ENCODE results near the gene LUC7L2.
"Not testable (repeated sequence)": the region's sequence is repeated elsewhere in the genome, so short reads cannot be mapped to it uniquely, and the experiment has no call there.

The LUC7L2 gene

DNA sequence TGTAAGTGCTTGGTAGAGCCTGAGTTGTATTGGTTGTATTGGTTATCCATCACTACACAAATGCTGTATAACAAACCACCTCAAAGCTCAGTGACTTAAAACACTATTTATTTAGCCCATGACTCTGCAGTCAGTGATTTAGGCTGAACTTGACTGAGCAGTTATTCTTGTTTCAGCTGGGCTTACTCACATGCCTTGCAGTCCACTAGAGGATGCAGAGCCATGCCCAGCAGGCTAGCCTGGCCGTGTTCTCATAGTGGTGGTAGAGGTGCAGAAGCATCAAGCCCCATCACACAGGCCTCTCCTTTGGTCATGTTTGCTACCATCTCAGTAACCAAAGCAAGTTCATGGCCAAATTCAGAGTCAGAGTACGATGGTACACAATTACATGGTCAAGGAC is 43.9 kb downstream of the LUC7L2 start:
- H3K4me3 Mint-ChIP-seq: no peak overlapping the region
- H3K4me1 Mint-ChIP-seq (ENCODE audit: low read depth): peaks cover 3% of the 10 kb centered on the region
- H3K36me3 Mint-ChIP-seq (ENCODE audit: low read depth): peaks cover 81% of the 10 kb centered on the region
- H3K27me3 Mint-ChIP-seq: no peaks in the 10 kb centered on the region
- no peaks in the 10 kb centered on the region for H3K9me3 Mint-ChIP-seq
- H3K27ac Mint-ChIP-seq: peak overlapping the region; percentile 62

DNA sequence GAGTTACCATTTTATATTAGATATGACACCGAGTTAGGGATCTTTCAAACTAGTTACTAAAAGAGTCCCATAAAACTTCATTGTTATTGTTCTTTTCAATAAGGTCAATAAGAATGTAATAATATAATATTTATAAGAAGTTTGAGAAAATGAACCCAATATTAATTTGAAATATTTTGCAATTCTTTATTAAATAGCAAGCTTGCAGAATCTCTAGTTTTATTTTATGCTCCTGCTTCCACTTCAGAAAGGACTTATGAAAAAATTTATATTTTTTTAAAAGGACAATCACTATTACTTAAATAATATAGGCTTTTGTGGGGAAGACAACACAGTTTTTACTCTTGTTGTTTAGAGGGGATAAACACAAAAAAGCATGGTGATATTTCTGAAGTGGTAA is 47.9 kb downstream of the LUC7L2 start:
- Mint-ChIP-seq H3K36me3 (ENCODE audit: low read depth) (peaks cover 78% of the 10 kb centered on the region), H3K27me3 (no peaks in the 10 kb centered on the region), H3K4me1 (ENCODE audit: low read depth) (peaks cover 3% of the 10 kb centered on the region), H3K9me3 (no peaks in the 10 kb centered on the region), H3K27ac (no peak overlapping the region), H3K4me3 (no peak overlapping the region)

- peaks cover 80% of the 10 kb centered on the region for H3K36me3 Mint-ChIP-seq (ENCODE audit: low read depth)
These were observed 55.2 kb downstream of the LUC7L2 start for GRCh38 chr7:139414743-139415402.

GRCh38 chr7:139416405-139416804 is 56.7 kb downstream of the LUC7L2 start:
- Mint-ChIP-seq H3K36me3 (ENCODE audit: low read depth) (peaks cover 84% of the 10 kb centered on the region), H3K4me1 (ENCODE audit: low read depth) (no peaks in the 10 kb centered on the region), H3K4me3 (no peak overlapping the region), H3K27me3 (no peaks in the 10 kb centered on the region), H3K27ac (no peak overlapping the region), H3K9me3 (no peaks in the 10 kb centered on the region)

More at GRCh38 chr7:139414743-139415402, 55.2 kb downstream of the LUC7L2 start:
- not testable (repeated sequence) for H3K9me3 Mint-ChIP-seq; H3K27me3 Mint-ChIP-seq; H3K4me1 Mint-ChIP-seq (ENCODE audit: low read depth); H3K4me3 Mint-ChIP-seq
- H3K27ac Mint-ChIP-seq: peak overlapping the region; percentile 36

DNA sequence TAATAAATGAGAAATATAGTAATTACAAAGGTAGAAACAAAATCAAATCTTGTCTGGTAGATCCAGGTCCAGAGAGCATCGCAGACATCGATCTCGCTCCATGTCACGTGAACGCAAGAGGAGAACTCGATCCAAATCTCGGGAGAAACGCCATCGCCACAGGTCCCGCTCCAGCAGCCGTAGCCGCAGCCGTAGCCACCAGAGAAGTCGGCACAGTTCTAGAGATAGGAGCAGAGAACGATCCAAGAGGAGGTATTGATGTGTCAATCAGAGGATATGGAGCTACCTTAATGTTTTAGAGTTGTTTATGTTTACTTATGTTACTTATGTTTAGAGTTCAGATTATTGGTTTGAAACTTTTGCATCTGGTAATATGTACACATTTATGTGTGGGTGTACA is 57.8 kb downstream of the LUC7L2 start:
- Mint-ChIP-seq H3K9me3 (no peaks in the 10 kb centered on the region), H3K27ac (no peak overlapping the region), H3K4me3 (no peak overlapping the region), H3K36me3 (ENCODE audit: low read depth) (peaks cover 81% of the 10 kb centered on the region), H3K4me1 (ENCODE audit: low read depth) (no peaks in the 10 kb centered on the region), H3K27me3 (no peaks in the 10 kb centered on the region)

DNA sequence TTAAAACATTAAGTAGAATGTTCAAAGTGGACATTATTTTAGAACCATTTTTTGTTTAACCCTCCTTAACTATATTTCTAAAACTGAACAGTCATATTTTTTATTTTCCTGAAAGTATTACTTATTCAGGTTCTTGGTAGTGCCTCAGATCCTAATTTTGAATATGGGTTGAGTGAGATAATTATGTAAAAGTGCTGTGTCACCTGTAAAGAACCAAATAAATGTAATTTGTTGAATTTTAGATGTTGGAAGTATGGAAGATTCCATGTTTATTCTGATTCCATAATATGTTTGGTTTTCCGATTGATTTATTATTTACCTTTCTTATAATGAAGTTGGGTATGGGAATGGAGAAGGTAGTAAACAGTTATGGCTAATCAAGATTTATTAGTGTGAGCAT is 61.4 kb downstream of the LUC7L2 start:
- Mint-ChIP-seq H3K9me3 (no peaks in the 10 kb centered on the region), H3K4me3 (no peak overlapping the region), H3K4me1 (ENCODE audit: low read depth) (no peaks in the 10 kb centered on the region), H3K27ac (peak overlapping the region; percentile 6), H3K27me3 (no peaks in the 10 kb centered on the region), H3K36me3 (ENCODE audit: low read depth) (peaks cover 66% of the 10 kb centered on the region)

DNA sequence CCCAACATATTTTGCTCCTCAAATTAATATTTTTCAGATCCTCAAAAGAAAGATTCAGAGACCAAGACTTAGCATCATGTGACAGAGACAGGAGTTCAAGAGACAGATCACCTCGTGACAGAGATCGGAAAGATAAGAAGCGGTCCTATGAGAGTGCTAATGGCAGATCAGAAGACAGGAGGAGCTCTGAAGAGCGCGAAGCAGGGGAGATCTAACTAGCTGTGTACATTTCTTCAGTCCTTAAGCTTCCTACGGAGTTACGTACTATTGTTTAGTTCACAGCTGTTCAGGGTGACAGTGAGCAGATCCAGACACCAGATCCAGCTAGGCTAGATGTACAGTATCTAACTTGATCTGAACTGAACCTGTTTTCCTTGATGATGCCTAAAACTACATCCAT is 62.4 kb downstream of the LUC7L2 start:
- no peak overlapping the region for H3K27ac Mint-ChIP-seq
- H3K36me3 Mint-ChIP-seq (ENCODE audit: low read depth): peaks cover 63% of the 10 kb centered on the region
- no peak overlapping the region for H3K4me3 Mint-ChIP-seq
- no peaks in the 10 kb centered on the region for H3K9me3 Mint-ChIP-seq
- H3K4me1 Mint-ChIP-seq (ENCODE audit: low read depth): no peaks in the 10 kb centered on the region
- no peaks in the 10 kb centered on the region for H3K27me3 Mint-ChIP-seq

- no peaks in the 10 kb centered on the region for H3K4me1 Mint-ChIP-seq (ENCODE audit: low read depth)
- H3K27me3 Mint-ChIP-seq: no peaks in the 10 kb centered on the region
- no peak overlapping the region for H3K27ac Mint-ChIP-seq
- H3K36me3 Mint-ChIP-seq (ENCODE audit: low read depth): peaks cover 63% of the 10 kb centered on the region
- no peak overlapping the region for H3K4me3 Mint-ChIP-seq
- no peaks in the 10 kb centered on the region for H3K9me3 Mint-ChIP-seq
These were observed 63.4 kb downstream of the LUC7L2 start for GRCh38 chr7:139423091-139423490.

- Mint-ChIP-seq H3K36me3 (ENCODE audit: low read depth) (peaks cover 66% of the 10 kb centered on the region), H3K27me3 (no peaks in the 10 kb centered on the region)
These were observed 64.3 kb downstream of the LUC7L2 start for GRCh38 chr7:139424004-139424403.

DNA sequence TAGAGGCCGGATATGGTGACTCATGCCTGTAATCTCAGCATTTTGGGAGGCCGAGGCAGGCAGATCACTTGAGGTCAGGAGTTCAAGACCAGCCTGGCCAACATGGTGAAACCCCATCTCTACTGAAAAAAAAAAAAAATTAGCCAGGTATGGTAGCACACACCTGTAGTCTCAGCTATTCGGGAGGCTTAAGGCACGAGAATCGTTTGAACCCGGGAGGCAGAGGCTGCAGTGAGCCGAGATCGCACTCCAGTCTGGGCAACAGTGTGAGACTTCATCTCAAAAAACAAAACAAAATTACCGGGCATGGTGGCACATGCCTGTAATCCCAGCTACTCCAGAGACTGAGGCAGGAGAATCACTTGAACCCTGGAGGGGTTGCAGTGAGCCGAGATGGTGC is 66.0 kb downstream of the LUC7L2 start:
- not testable (repeated sequence) for H3K4me1 Mint-ChIP-seq (ENCODE audit: low read depth); H3K9me3 Mint-ChIP-seq; H3K27ac Mint-ChIP-seq; H3K4me3 Mint-ChIP-seq; H3K27me3 Mint-ChIP-seq
- H3K36me3 Mint-ChIP-seq (ENCODE audit: low read depth): peaks cover 54% of the 10 kb centered on the region

More at GRCh38 chr7:139424004-139424403, 64.3 kb downstream of the LUC7L2 start:
- no peak overlapping the region for H3K27ac Mint-ChIP-seq
- H3K9me3 Mint-ChIP-seq: no peaks in the 10 kb centered on the region
- no peaks in the 10 kb centered on the region for H3K4me1 Mint-ChIP-seq (ENCODE audit: low read depth)
- H3K4me3 Mint-ChIP-seq: no peak overlapping the region

- Mint-ChIP-seq H3K4me3 (no peak overlapping the region), H3K27me3 (no peaks in the 10 kb centered on the region), H3K9me3 (no peaks in the 10 kb centered on the region), H3K4me1 (ENCODE audit: low read depth) (no peaks in the 10 kb centered on the region), H3K27ac (no peak overlapping the region), H3K36me3 (ENCODE audit: low read depth) (peaks cover 48% of the 10 kb centered on the region)
These were observed 66.7 kb downstream of the LUC7L2 start for GRCh38 chr7:139426258-139427028.

DNA sequence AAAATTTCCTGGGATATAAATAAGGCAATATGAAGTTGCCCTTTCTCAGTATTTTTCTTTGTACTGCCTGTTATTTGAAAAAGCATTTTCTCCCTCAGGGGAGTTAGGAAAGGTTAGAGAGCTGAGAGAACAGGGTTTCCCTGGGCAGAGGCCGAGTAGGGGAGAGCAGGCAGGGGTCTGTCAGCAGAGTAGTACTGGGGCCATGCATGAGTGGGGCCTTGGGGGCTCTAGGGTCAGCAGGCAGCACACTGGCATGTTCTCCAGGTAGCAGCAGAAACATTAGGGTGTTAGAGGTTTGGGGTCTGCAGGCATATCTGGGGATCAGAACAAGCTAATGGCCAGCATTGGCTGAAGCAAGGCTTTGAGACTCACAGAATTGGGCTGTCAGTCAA is 67.3 kb downstream of the LUC7L2 start:
- H3K4me3 Mint-ChIP-seq: no peak overlapping the region
- H3K36me3 Mint-ChIP-seq (ENCODE audit: low read depth): peaks cover 45% of the 10 kb centered on the region
- no peaks in the 10 kb centered on the region for H3K4me1 Mint-ChIP-seq (ENCODE audit: low read depth)
- no peaks in the 10 kb centered on the region for H3K9me3 Mint-ChIP-seq
- no peak overlapping the region for H3K27ac Mint-ChIP-seq
- no peaks in the 10 kb centered on the region for H3K27me3 Mint-ChIP-seq

GRCh38 chr7:139427788-139428187 is 68.1 kb downstream of the LUC7L2 start:
- Mint-ChIP-seq H3K27me3 (no peaks in the 10 kb centered on the region), H3K9me3 (no peaks in the 10 kb centered on the region), H3K36me3 (ENCODE audit: low read depth) (peaks cover 38% of the 10 kb centered on the region), H3K4me1 (ENCODE audit: low read depth) (no peaks in the 10 kb centered on the region), H3K27ac (no peak overlapping the region), H3K4me3 (no peak overlapping the region)

DNA sequence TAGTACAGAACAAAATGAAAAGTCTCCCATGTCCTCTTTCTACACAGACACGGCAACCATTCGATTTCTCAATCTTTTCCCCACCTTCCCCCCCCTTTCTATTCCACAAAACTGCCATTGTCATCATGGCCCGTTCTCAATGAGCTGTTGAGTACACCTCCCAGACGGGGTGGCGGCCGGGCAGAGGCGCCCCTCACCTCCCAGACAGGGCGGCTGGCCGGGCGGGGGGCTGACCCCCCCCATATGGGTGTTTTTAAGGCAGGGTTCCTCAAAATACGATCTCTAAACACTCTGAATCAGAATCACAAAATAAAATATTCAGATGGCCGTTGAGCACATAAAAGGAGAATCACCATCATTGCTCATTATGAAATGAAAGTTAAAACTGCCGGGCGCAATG is 70.0 kb downstream of the LUC7L2 start:
- H3K4me1 Mint-ChIP-seq (ENCODE audit: low read depth); H3K27ac Mint-ChIP-seq; H3K4me3 Mint-ChIP-seq; H3K9me3 Mint-ChIP-seq; H3K27me3 Mint-ChIP-seq: not testable (repeated sequence)
- H3K36me3 Mint-ChIP-seq (ENCODE audit: low read depth): peaks cover 31% of the 10 kb centered on the region

- no peaks in the 10 kb centered on the region for H3K9me3 Mint-ChIP-seq
- peaks cover 28% of the 10 kb centered on the region for H3K36me3 Mint-ChIP-seq (ENCODE audit: low read depth)
- H3K27ac Mint-ChIP-seq: no peak overlapping the region
- H3K4me1 Mint-ChIP-seq (ENCODE audit: low read depth): peaks cover 9% of the 10 kb centered on the region
- no peak overlapping the region for H3K4me3 Mint-ChIP-seq
- no peaks in the 10 kb centered on the region for H3K27me3 Mint-ChIP-seq
These were observed 70.7 kb downstream of the LUC7L2 start for GRCh38 chr7:139430443-139430842.

- no peaks in the 10 kb centered on the region for H3K9me3 Mint-ChIP-seq
- H3K4me3 Mint-ChIP-seq: no peak overlapping the region
- peaks cover 9% of the 10 kb centered on the region for H3K4me1 Mint-ChIP-seq (ENCODE audit: low read depth)
- H3K27ac Mint-ChIP-seq: no peak overlapping the region
- H3K36me3 Mint-ChIP-seq (ENCODE audit: low read depth): peaks cover 30% of the 10 kb centered on the region
- no peaks in the 10 kb centered on the region for H3K27me3 Mint-ChIP-seq
These were observed 71.3 kb downstream of the LUC7L2 start for GRCh38 chr7:139431010-139431409.
